Kidney epithelial cell (primary cell): ENCODE data around the gene PTPRO. TPM values are rescaled to one million over a fixed set of nuclear protein-coding genes. Genes with fewer than 3 reads are reported as not detected.

ENCODE experiments used
- DNase-seq: peaks from one replicate; pipeline ENCODE4 v3.0.0-alpha.2; 2010; ENCODE audit warnings: low read depth
- H3K27me3 ChIP-seq: 2 replicates; pipeline ENCODE4 v1.6.0; 2011; ENCODE audit warnings: low read length; ENCODE audit not compliant: control insufficient read depth, insufficient read depth
- H3K36me3 ChIP-seq: 2 replicates; pipeline ENCODE4 v1.5.1; 2011; ENCODE audit warnings: low read length; ENCODE audit not compliant: control insufficient read depth, insufficient read depth
- H3K4me3 ChIP-seq: 2 replicates; pipeline ENCODE4 v1.5.1; 2011; ENCODE audit warnings: low read depth, mild to moderate bottlenecking, control low read depth, low read length
- CTCF ChIP-seq: IDR thresholded peaks from 2 replicates; pipeline ENCODE4 v1.5.1; 2011; ENCODE audit warnings: mild to moderate bottlenecking, moderate library complexity, low read length, control low read depth, inconsistent platforms; ENCODE audit not compliant: insufficient read depth, poor library complexity, severe bottlenecking
- total RNA-seq: library from RNA; depleted of rRNA; stranded (reverse); fragments of >200 nt; gene quantifications from 2 replicates; pipeline ENCODE4 v1.2.3, GENCODE V29; 2015

The PTPRO gene
- total RNA-seq, result 3.7 and 5.4 TPM in 2 replicates

DNA sequence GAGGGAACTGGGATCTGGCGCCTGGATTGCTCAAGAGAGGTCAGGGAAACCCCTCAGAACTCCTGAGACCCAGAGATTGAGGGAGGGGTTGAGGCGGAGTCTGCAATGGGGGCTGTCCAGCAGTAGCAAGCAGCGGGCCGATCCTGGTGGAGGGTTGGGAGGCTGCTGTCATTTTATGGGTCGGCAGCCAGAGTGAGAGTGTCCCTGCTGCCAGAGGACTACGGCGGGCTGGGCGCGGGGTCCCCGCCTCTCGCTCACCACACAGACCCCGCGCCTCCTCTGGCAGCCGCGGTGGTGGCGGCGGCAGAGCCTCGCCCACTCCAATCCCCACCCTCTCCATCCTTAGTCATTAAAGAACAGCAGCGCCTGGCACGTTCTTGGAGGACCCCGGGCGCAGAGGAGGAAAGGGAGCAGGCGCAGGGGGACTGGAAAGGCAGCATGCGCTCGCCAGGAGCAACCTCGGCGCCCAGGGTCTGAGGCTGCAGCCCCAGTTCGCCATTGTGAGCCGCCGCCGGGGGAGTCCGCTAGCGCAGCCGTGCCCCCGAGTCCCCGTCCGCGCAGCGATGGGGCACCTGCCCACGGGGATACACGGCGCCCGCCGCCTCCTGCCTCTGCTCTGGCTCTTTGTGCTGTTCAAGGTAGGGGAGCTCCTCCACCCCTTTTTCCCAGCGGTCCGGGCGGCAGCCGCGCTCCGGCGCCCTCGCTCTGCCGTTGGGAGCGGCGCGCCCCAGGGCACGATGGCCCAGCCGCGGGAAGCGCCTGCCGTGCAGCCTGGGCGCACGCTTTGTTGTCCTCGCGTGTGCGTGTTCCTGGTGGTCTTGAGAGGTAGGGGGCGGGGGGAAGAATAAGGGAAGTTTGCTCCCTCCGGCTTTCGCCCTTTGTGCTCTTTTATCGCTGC is at the start of gene PTPRO:
TSS of gene PTPRO (plus strand) at position 345 of the 898 bp plus-strand sequence.
- no peaks in the 10 kb centered on the region for H3K36me3 ChIP-seq
- DNase-seq, result no peak
- peak within 1 kb of the TSS; percentile 37 for H3K4me3 ChIP-seq
- H3K27me3 ChIP-seq, result peaks cover 13% of the 10 kb centered on the region
- no peak for TF ChIP-seq CTCF

- no peak overlapping the region for H3K4me3 ChIP-seq
- H3K27me3 ChIP-seq, result no peaks in the 10 kb centered on the region
- no peaks in the 10 kb centered on the region for H3K36me3 ChIP-seq
- DNase-seq, result no peak
- no peak for TF ChIP-seq CTCF
Observed at GRCh38 chr12:15273896-15274295, 48.4 kb upstream of the PTPRO start.

DNA sequence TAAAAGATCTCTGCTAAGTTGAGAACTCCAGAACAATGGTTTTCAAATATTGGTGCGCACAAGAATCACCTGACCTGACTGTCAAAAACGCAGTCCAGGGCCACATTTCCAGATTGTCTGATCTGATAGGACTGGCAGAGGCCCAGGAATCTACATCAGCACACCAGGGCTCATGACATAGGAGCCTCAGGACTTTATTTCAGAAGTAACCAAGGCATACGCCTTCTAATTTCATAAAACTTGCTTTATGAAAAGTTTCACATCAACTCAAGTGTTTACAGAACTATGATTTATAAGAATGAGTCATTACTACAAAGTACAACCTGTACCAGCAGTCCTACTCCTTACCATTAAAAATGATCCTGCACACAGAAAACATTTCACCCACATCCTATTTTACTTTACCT is 47.7 kb upstream of the PTPRO start:
- Histone ChIP-seq H3K36me3 (no peaks in the 10 kb centered on the region), H3K27me3 (no peaks in the 10 kb centered on the region), H3K4me3 (no peak overlapping the region)
- DNase-seq, result no peak
- no peak for TF ChIP-seq CTCF

- no peak overlapping the region for H3K4me3 ChIP-seq
- no peak for DNase-seq
- no peaks in the 10 kb centered on the region for H3K27me3 ChIP-seq
- peak; percentile 37 for TF ChIP-seq CTCF
- H3K36me3 ChIP-seq, result no peaks in the 10 kb centered on the region
Observed at GRCh38 chr12:15276088-15276698, 46.1 kb upstream of the PTPRO start.

GRCh38 chr12:15278816-15279658 is 43.3 kb upstream of the PTPRO start:
- DNase-seq, result no peak
- H3K4me3 ChIP-seq, result no peak overlapping the region
- TF ChIP-seq CTCF, result no peak

More at GRCh38 chr12:15278816-15279658, 43.3 kb upstream of the PTPRO start:
- H3K36me3 ChIP-seq, result no peaks in the 10 kb centered on the region
- H3K27me3 ChIP-seq, result no peaks in the 10 kb centered on the region
